HEK293 (cell line): ENCODE results near the gene GSG1L.
A peak's percentile ranks its signal among the peaks of the same experiment; 100 is the strongest.

Experiments
- CTCF ChIA-PET: fragments of 350-600 bp; formaldehyde crosslinking; extraction: SDS; loops from one replicate; lab custom pipeline; 2021; ENCODE audit warnings: antibody characterized with exemption; lab: Yijun Ruan, JAX
- POLR2A ChIA-PET: fragments of 300-600 bp; formaldehyde crosslinking; extraction: SDS; loops from one replicate; lab custom pipeline; 2020; ENCODE audit warnings: antibody characterized with exemption, inconsistent platforms; lab: Yijun Ruan, JAX
- H3K27ac ChIP-seq: fragments of 200-500 bp; sonication (Bioruptor generic); 2 replicates; pipeline ENCODE4 v1.5.1; 2014; ENCODE audit warnings: low read depth, low read length, control low read depth, inconsistent platforms; ENCODE audit errors: extremely low read depth
- H3K36me3 ChIP-seq, 2 experiments: fragments of 200-500 bp in 1 of 2; sonication (Bioruptor generic) in 1 of 2; 1 replicate in 1 of 2; 2 replicates in 1 of 2; pipeline ENCODE4 v1.5.1; 2014 to 2017; ENCODE audit warnings: inconsistent platforms in 2 of 2, low read length in 2 of 2; ENCODE audit not compliant: control insufficient read depth in 2 of 2, insufficient read depth in 1 of 2
- H3K4me1 ChIP-seq: fragments of 200-500 bp; sonication (Bioruptor generic); 2 replicates; pipeline ENCODE4 v1.5.1; 2014; ENCODE audit warnings: mild to moderate bottlenecking, low read length, inconsistent platforms; ENCODE audit not compliant: control insufficient read depth, insufficient read depth
- H3K4me3 ChIP-seq: 2 replicates; pipeline ENCODE4 v1.5.1; 2011; ENCODE audit warnings: low read depth, mild to moderate bottlenecking, control low read depth, low read length, moderate library complexity
- H3K9me3 ChIP-seq: fragments of 200-500 bp; sonication (Bioruptor generic); 2 replicates; pipeline ENCODE4 v1.5.1; 2014; ENCODE audit warnings: low read depth, low read length, inconsistent platforms; ENCODE audit not compliant: control insufficient read depth, insufficient read depth
- ELK4 ChIP-seq: IDR thresholded peaks from 2 replicates; pipeline ENCODE4 v1.6.1; 2011; ENCODE audit warnings: mild to moderate bottlenecking, low read depth, low read length, borderline replicate concordance
- GLI2 ChIP-seq: fragments of 450-650 bp; formaldehyde crosslinking; IDR thresholded peaks from 2 replicates; pipeline ENCODE4; 2017; ENCODE audit warnings: missing biosample characterization, missing genetic modification characterization, low read depth, borderline replicate concordance
- HOXA7 ChIP-seq: sonication (generic); formaldehyde crosslinking; IDR thresholded peaks from 2 replicates; pipeline ENCODE4 v1.8.1; 2022; ENCODE audit warnings: missing genetic modification reagents, borderline replicate concordance
- PBX3 ChIP-seq: sonication (generic); formaldehyde crosslinking; IDR thresholded peaks from 2 replicates; pipeline ENCODE4 v1.8.1; 2022; ENCODE audit warnings: mild to moderate bottlenecking, moderate library complexity, missing genetic modification reagents
- PRDM6 ChIP-seq: fragments of 450-650 bp; formaldehyde crosslinking; IDR thresholded peaks from 2 replicates; pipeline ENCODE4 v1.5.1; 2017; ENCODE audit warnings: missing biosample characterization, missing genetic modification characterization
- RBAK ChIP-seq: fragments of 450-650 bp; formaldehyde crosslinking; IDR thresholded peaks from 2 replicates; pipeline ENCODE4 v1.5.1; 2016; ENCODE audit warnings: missing biosample characterization, missing genetic modification characterization
- ZBTB10 ChIP-seq: fragments of 450-650 bp; formaldehyde crosslinking; IDR thresholded peaks from 2 replicates; pipeline ENCODE4 v1.5.1; 2016; ENCODE audit warnings: missing biosample characterization, missing genetic modification characterization
- ZBTB11 ChIP-seq: fragments of 450-650 bp; formaldehyde crosslinking; conservative IDR thresholded peaks from 2 replicates; pipeline ENCODE4 v1.5.1; 2016; ENCODE audit warnings: low read depth, missing biosample characterization, missing genetic modification characterization
- ZBTB26 ChIP-seq: fragments of 450-650 bp; formaldehyde crosslinking; optimal IDR thresholded peaks from 2 replicates; pipeline ENCODE3; 2016; ENCODE audit warnings: missing biosample characterization, mild to moderate bottlenecking, missing genetic modification characterization
- ZIC2 ChIP-seq: fragments of 450-650 bp; formaldehyde crosslinking; IDR thresholded peaks from 2 replicates; pipeline ENCODE4 v1.5.1; 2016; ENCODE audit warnings: missing biosample characterization, missing genetic modification characterization
- ZNF114 ChIP-seq: fragments of 450-650 bp; formaldehyde crosslinking; IDR thresholded peaks from 2 replicates; pipeline ENCODE4 v1.5.0; 2017; ENCODE audit warnings: missing biosample characterization, missing genetic modification characterization
- ZNF174 ChIP-seq: fragments of 450-650 bp; formaldehyde crosslinking; IDR thresholded peaks from 2 replicates; pipeline ENCODE4 v1.5.0; 2017; ENCODE audit warnings: missing biosample characterization, mild to moderate bottlenecking, missing genetic modification characterization
- ZNF302 ChIP-seq: fragments of 450-650 bp; formaldehyde crosslinking; IDR thresholded peaks from 2 replicates; pipeline ENCODE4 v1.5.1; 2016; ENCODE audit warnings: missing biosample characterization, missing genetic modification characterization, low read depth
- ZNF37A ChIP-seq: fragments of 450-650 bp; IDR thresholded peaks from 2 replicates; pipeline ENCODE4 v1.5.1; 2018; ENCODE audit warnings: missing biosample characterization, missing genetic modification characterization
- ZNF426 ChIP-seq: fragments of 450-650 bp; formaldehyde crosslinking; IDR thresholded peaks from 2 replicates; pipeline ENCODE4 v1.5.1; 2017; ENCODE audit warnings: missing biosample characterization, missing genetic modification characterization, mild to moderate bottlenecking, inconsistent platforms, moderate library complexity
- ZNF530 ChIP-seq: fragments of 450-650 bp; formaldehyde crosslinking; IDR thresholded peaks from 2 replicates; pipeline ENCODE4 v1.5.1; 2016; ENCODE audit warnings: low read depth, missing biosample characterization, missing genetic modification characterization
- ZNF571 ChIP-seq: fragments of 450-650 bp; formaldehyde crosslinking; IDR thresholded peaks from 2 replicates; pipeline ENCODE4 v1.5.0; 2017; ENCODE audit warnings: missing biosample characterization, missing genetic modification characterization
- ZNF600 ChIP-seq: fragments of 450-650 bp; formaldehyde crosslinking; IDR thresholded peaks from 2 replicates; pipeline ENCODE4 v1.5.1; 2016; ENCODE audit warnings: missing biosample characterization, missing genetic modification characterization
- ZNF660 ChIP-seq: fragments of 450-650 bp; IDR thresholded peaks from 2 replicates; pipeline ENCODE4 v1.5.1; 2018; ENCODE audit warnings: missing biosample characterization, mild to moderate bottlenecking, missing genetic modification characterization
- ZNF76 ChIP-seq: fragments of 450-650 bp; formaldehyde crosslinking; IDR thresholded peaks from 2 replicates; pipeline ENCODE4; 2016; ENCODE audit warnings: low read depth, missing biosample characterization, missing genetic modification characterization, borderline replicate concordance
- ZNF792 ChIP-seq: fragments of 450-650 bp; formaldehyde crosslinking; IDR thresholded peaks from 2 replicates; pipeline ENCODE4 v1.5.1; 2016; ENCODE audit warnings: missing biosample characterization, missing genetic modification characterization
- ZNF830 ChIP-seq: fragments of 450-650 bp; IDR thresholded peaks from 2 replicates; pipeline ENCODE4 v1.5.0; 2018; ENCODE audit warnings: missing biosample characterization, missing genetic modification characterization, low read depth, mild to moderate bottlenecking, moderate library complexity
- ZNF837 ChIP-seq: fragments of 450-650 bp; formaldehyde crosslinking; IDR thresholded peaks from 2 replicates; pipeline ENCODE4 v1.5.1; 2016; ENCODE audit warnings: missing biosample characterization, missing genetic modification characterization
- ZSCAN23 ChIP-seq: fragments of 450-650 bp; formaldehyde crosslinking; IDR thresholded peaks from 2 replicates; pipeline ENCODE4 v1.5.1; 2016; ENCODE audit warnings: missing biosample characterization, missing genetic modification characterization

The GSG1L gene

GRCh38 chr16:28082624-28083023 lies 19.1 kb upstream of the GSG1L start:
- no peak for TF ChIP-seq ZBTB11 (tag by site-specific recombination)
- TF ChIP-seq PBX3 (CRISPR knock-in tag): no peak
- no peak for TF ChIP-seq PRDM6 (tag by site-specific recombination)
- no peak for TF ChIP-seq ZNF660 (tag by site-specific recombination)
- TF ChIP-seq ZNF600: peak; percentile 42; the same call in 1 of the 2 replicates
- ChIA-PET CTCF (no interaction called here), POLR2A (no interaction called here)
- no peaks in the 10 kb centered on the region for H3K4me1 ChIP-seq
- H3K9me3 ChIP-seq: no peaks in the 10 kb centered on the region
- no peak overlapping the region for H3K4me3 ChIP-seq
- no peak overlapping the region for H3K27ac ChIP-seq
- H3K36me3 ChIP-seq: no peaks in the 10 kb centered on the region

- POLR2A ChIA-PET: no interaction called here
- no peak overlapping the region for H3K27ac ChIP-seq
- H3K9me3 ChIP-seq: no peaks in the 10 kb centered on the region
- H3K4me3 ChIP-seq: no peak overlapping the region
- CTCF ChIA-PET: interaction anchor here (0.7 to 2.9 kb wide), 4 partner anchors 9 to 391 kb away, joined by 3 to 19 read pairs (median 3); no protein-coding TSS in a partner anchor
- H3K36me3 ChIP-seq: no peaks in the 10 kb centered on the region
- H3K4me1 ChIP-seq: no peaks in the 10 kb centered on the region
- TF ChIP-seq ZNF37A (tag by site-specific recombination) (no peak), ZNF837 (no peak), HOXA7 (CRISPR knock-in tag) (no peak), ZIC2 (no peak), ZNF114 (tag by site-specific recombination) (no peak), ZBTB10 (tag by site-specific recombination) (no peak), ZNF426 (tag by site-specific recombination) (no peak), ZNF571 (tag by site-specific recombination) (no peak), ZNF302 (tag by site-specific recombination) (no peak), ZNF76 (tag by site-specific recombination) (no peak), ZNF830 (tag by site-specific recombination) (no peak), ZNF792 (no peak), ZSCAN23 (no peak), RBAK (no peak), ZNF530 (tag by site-specific recombination) (no peak), ZNF174 (tag by site-specific recombination) (no peak), GLI2 (tag by site-specific recombination) (no peak), ZBTB26 (no peak), ELK4 (no peak)
These were observed 18.0 kb upstream of the GSG1L start for GRCh38 chr16:28081391-28081968.
